Pancreas (tissue), 10 donors: ENCODE measurements around the gene PLXNC1. TPM values are rescaled to one million over a fixed set of nuclear protein-coding genes. Genes with fewer than 3 reads are reported as not detected.
A peak's percentile ranks its signal among the peaks of the same experiment; 100 is the strongest.

Source experiments
- ATAC-seq, 4 donors: fragments of 200-7000 bp; cut with Tn5 transposase; one replicate each; pipeline versions ENCODE4 v1.8.0 to v1.9.1; 2020; ENCODE audit warnings: mild to moderate bottlenecking in 4 of 4, moderate library complexity in 4 of 4
- DNase-seq, 6 donors: peaks; one replicate each; pipeline ENCODE4 v3.0.0-alpha.2; 2020
- FAIRE-seq: peaks from 2 replicates; lab custom pipeline; 2012; peaks lifted over from hg19 to GRCh38; lab: Jason Lieb, UNC
- H3K27ac ChIP-seq, 4 donors: fragments of 200-600 bp; sonication (generic); 1 replicate in 3 of 4; 2 replicates in 1 of 4; pipeline versions ENCODE4 v1.5.0 to v1.8.0; 2020
- H3K27me3 ChIP-seq, 4 donors: fragments of 200-600 bp; one replicate each; pipeline ENCODE4 v1.8.0; 2021
- H3K36me3 ChIP-seq, 3 donors: fragments of 200-600 bp; sonication (generic) in 1 of 3; one replicate each; pipeline versions ENCODE4 v1.5.0 to v1.8.0; 2020 to 2021
- H3K4me1 ChIP-seq, 3 donors: fragments of 200-600 bp; one replicate each; pipeline ENCODE4 v1.8.0; 2021
- H3K4me3 ChIP-seq, 4 donors: fragments of 200-600 bp; sonication (generic) in 2 of 4; one replicate each; pipeline versions ENCODE4 v1.5.0 to v1.8.0; 2020 to 2021
- H3K9me3 ChIP-seq, 4 donors: fragments of 200-600 bp; one replicate each; pipeline ENCODE4 v1.8.0; 2021
- WGBS, 2 donors: extraction: QIAGEN DNeasy Blood & Tissue Kit; methylation state at CpG; one replicate each; pipeline ENCODE4 v1.1.7; 2013; 5-methylcytosine and 5-hydroxymethylcytosine counted together
- intact Hi-C, 3 donors: fragments of 100-400 bp; cut with DNase I; formaldehyde crosslinking; loops; one replicate each; pipeline versions ENCODE4 v1.11.1 to v1.14.2; 2022
- polyA plus RNA-seq, 2 donors: library from polyadenylated mRNA; stranded (reverse); fragments of 200-250 nt; gene quantifications; one replicate each; pipeline ENCODE4 v1.2.3, GENCODE V29; 2013
- total RNA-seq, 6 donors: library from RNA; stranded (reverse); fragmentation: NEBNext Ultra II Directional in 4 of 6; extraction: Animal tissue kit (Norgen Biotek cat#: 25700) in 4 of 6; gene quantifications; one replicate each; pipeline versions ENCODE4 v1.2.1 to v1.2.4, GENCODE V29; 2021 to 2023
- TF ChIP-seq, protein P1 (sequence below), 4 donors: fragments of 200-600 bp; sonication (generic) in 3 of 4; IDR thresholded peaks; one replicate each; pipeline versions ENCODE4 v1.5.0 to v1.8.0; 2021; ENCODE audit warnings: antibody characterized with exemption in 4 of 4
- donor health status: healthy with polysubstance abuse.
- donor health status: DM: no; HTN: no; CAD: no; lungs with moderate emphysema.
- donor health status: DM: no; HTN: no; CAD: no.
- donor health status: control.
- donor health status: control.
- donor health status: Bipolar disorder and iron deficiency.
- donor health status: DM: yes; HTN: yes; CAD: no.
- donor health status: DM: no; HTN: no; CAD: no.
- donor health status: DM: no; HTN: no; CAD: no.
- donor health status: DM: yes; HTN: yes; CAD: no.

The PLXNC1 gene
- total and polyA plus RNA-seq, 8 donors: 0.53 to 13.7 (median 2.0) TPM

DNA sequence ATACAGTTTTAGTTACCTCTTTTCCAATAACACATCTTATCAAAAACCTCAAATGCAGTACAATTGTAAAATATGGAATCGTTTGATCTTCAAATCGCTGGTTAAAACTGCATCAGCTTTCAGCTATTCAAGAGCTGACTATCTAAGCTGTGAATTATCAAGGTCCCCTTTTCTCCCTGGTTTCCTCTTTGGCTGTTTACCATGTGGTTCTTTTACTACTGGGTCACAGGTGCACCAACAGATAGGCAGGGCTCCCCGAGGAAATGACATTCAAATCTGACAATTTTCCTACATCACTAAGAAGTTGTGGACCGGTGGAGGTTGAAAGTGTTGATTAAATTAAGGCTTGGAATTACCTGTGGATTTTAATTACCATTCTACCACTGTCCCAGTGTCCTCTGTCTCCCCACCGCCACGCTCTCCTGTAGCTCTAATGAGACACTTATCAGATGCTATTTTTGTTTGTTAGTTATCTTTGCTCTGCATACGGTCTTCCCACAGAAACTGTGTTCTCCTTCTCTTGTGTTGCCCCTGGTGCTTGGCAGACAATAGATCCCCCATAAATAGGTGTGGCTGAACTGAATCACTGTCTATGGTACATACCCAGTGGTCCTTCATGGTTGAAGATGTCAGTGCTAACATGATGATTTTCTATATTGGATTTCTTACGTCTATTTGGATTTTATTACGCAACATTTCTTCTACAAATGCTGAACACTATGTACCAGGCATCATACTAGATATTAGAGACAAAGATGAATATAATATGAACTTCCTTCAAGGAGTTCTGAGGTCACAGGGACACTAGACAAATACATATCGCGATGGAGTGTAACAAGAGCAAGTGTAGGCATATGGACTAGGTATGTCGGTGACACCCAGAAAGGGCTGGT, 20.9 kb upstream of the PLXNC1 start:
- intact Hi-C loops: no loop called here
- FAIRE-seq (no peak), ATAC-seq (no peak), DNase-seq (no peak)
- 63% methylated on average over 12 of the region's 12 CpGs for WGBS, 2 donors
- H3K27ac ChIP-seq: no peak overlapping the region
- no peak overlapping the region for H3K4me3 ChIP-seq
- peaks cover 0 to 4% (median 0%) of the 10 kb centered on the region in 4 donors for H3K27me3 ChIP-seq
- no peaks in the 10 kb centered on the region for H3K9me3 ChIP-seq
- TF ChIP-seq, protein P1, sequence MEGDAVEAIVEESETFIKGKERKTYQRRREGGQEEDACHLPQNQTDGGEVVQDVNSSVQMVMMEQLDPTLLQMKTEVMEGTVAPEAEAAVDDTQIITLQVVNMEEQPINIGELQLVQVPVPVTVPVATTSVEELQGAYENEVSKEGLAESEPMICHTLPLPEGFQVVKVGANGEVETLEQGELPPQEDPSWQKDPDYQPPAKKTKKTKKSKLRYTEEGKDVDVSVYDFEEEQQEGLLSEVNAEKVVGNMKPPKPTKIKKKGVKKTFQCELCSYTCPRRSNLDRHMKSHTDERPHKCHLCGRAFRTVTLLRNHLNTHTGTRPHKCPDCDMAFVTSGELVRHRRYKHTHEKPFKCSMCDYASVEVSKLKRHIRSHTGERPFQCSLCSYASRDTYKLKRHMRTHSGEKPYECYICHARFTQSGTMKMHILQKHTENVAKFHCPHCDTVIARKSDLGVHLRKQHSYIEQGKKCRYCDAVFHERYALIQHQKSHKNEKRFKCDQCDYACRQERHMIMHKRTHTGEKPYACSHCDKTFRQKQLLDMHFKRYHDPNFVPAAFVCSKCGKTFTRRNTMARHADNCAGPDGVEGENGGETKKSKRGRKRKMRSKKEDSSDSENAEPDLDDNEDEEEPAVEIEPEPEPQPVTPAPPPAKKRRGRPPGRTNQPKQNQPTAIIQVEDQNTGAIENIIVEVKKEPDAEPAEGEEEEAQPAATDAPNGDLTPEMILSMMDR (IDR thresholded peaks at IDR 0.05): no peak
- H3K36me3 ChIP-seq: no peaks in the 10 kb centered on the region
- H3K4me1 ChIP-seq: no peaks in the 10 kb centered on the region

DNA sequence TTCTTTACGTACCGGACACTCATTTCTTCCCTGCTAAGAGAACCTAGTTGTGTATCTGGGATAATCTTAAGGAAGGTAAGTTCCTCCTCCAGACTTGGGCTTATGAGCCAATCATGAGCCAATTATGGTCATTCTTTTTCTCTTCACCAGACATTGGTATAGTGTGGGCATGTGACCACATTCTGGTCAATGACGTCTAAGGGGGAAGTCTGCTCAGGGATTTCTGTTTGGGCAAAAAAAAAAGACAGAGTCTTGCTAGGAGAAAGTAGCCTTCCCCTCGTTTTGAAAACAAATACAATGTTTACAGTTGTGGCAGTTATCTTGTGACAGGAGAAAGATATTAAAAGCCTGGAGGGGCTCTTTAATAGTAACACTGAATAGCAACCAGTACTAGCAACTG, 20.1 kb upstream of the PLXNC1 start:
- TF ChIP-seq, protein P1 (IDR thresholded peaks at IDR 0.05): no peak
- Histone ChIP-seq H3K27ac (no peak overlapping the region), H3K27me3 (peaks cover 0 to 4% (median 0%) of the 10 kb centered on the region in 4 donors), H3K4me1 (no peaks in the 10 kb centered on the region), H3K36me3 (no peaks in the 10 kb centered on the region), H3K9me3 (no peaks in the 10 kb centered on the region), H3K4me3 (no peak overlapping the region)
- no peak for ATAC-seq
- FAIRE-seq: no peak
- WGBS, 2 donors: 51 to 59% methylated on average over 4 of the region's 4 CpGs
- no peak for DNase-seq
- intact Hi-C loops: no loop called here

DNA sequence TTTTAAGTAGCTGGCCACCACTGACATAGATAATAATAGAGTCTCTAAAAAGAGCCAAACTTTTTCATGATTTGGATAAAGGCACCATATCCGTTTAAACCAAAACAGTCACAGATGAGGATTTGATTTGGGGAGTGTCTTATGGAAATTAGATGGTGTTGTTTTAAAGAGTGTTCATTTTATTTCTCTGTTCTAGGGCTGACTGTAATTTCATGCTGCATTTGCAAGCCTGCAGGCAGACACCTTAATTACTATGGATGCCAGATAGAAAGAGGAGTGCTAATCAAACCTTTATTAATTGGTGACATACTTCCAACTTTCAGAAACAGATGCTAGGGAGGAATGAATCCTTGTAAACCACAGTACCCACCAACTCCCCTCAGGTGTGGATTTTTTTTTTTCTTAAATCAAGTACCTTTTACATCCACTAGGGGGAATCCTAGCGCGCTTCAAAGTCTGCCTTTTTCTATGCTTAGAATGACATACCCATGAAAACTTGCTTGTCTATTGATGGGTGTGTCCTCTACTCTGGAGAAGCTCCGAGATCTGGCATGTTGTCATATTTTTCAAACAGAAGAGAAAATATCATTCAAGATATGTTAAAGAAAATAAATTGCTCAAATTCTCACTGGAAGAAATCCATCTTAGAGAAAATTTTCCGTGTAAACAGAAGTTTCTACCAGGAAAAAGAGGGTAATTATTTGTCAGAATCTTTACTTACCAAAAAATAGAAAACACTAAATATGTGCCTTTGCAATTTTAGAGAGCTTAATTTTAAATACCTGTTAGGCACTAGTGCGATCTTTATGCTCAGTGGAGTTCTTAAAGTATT, 14.2 kb upstream of the PLXNC1 start:
- Histone ChIP-seq H3K27ac (no peak overlapping the region), H3K4me3 (no peak overlapping the region), H3K27me3 (no peaks in the 10 kb centered on the region), H3K36me3 (no peaks in the 10 kb centered on the region), H3K9me3 (no peaks in the 10 kb centered on the region), H3K4me1 (no peaks in the 10 kb centered on the region)
- TF ChIP-seq, protein P1 (IDR thresholded peaks at IDR 0.05): peak; percentile 39 to 79 (median 73)
- FAIRE-seq (peak; percentile 97), DNase-seq (no peak), ATAC-seq (peak; percentile 38 to 86 (median 80))
- intact Hi-C loops: loop anchor here in 1 of 3 donors (10.0 kb wide), 1 partner anchor 301 kb away; no protein-coding TSS in a partner anchor
- WGBS, 2 donors: 26 to 28% methylated on average over 6 of the region's 6 CpGs

DNA sequence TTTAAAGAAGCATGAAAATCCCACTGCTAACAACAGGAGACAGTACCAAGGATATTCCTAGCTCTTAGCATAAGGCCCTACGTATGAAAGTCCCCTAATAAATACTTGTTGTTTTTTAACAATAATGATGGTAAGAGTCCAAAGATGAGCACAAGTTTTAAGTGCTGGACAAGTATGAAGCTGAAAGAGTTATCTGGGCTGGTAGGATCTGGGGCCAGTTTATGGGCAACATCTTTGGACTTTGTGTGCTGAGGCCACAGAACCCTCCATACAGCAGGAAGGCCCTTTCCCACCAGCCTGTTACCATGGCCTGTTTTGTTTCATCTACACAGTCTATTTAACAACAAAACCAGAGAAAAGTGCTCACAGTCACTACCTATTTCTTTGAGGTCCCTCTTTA, 12.5 kb upstream of the PLXNC1 start:
- ATAC-seq: no peak
- Histone ChIP-seq H3K4me3 (no peak overlapping the region), H3K4me1 (no peaks in the 10 kb centered on the region), H3K27ac (no peak overlapping the region), H3K36me3 (no peaks in the 10 kb centered on the region), H3K27me3 (no peaks in the 10 kb centered on the region), H3K9me3 (no peaks in the 10 kb centered on the region)
- 89 to 96% methylated on average over 1 of the region's 1 CpG for WGBS, 2 donors
- no peak for DNase-seq
- no peak for FAIRE-seq
- intact Hi-C loops: loop anchor here in 2 of 3 donors (5.0 to 10.0 kb wide), 3 partner anchors 299 to 401 kb away; no protein-coding TSS in a partner anchor
- TF ChIP-seq, protein P1 (IDR thresholded peaks at IDR 0.05): no peak
